GM23338 (cell line): ENCODE data around the gene PCLO. TPM values are rescaled to one million over a fixed set of nuclear protein-coding genes. Genes with fewer than 3 reads are reported as not detected.

Experiments
- ATAC-seq: fragments of 200-7000 bp; cut with Tn5 transposase; 3 replicates; pipeline ENCODE4 v1.9.1; 2020
- DNase-seq: peaks from one replicate; pipeline ENCODE4 v3.0.0-alpha.2; 2015; ENCODE audit warnings: low spot score
- H2AFZ ChIP-seq: fragments of 200-600 bp; sonication (generic); 2 replicates; pipeline ENCODE4 v1.8.0; 2016; ENCODE audit warnings: antibody characterized with exemption, mild to moderate bottlenecking, moderate library complexity
- H3F3A ChIP-seq: fragments of 200-600 bp; sonication (generic); replicated peaks from 2 replicates; pipeline ENCODE4 v1.8.0; 2017; ENCODE audit warnings: antibody characterized with exemption, mixed run types, low read depth
- H3K27ac ChIP-seq: fragments of 200-600 bp; sonication (generic); 2 replicates; pipeline ENCODE4 v1.6.1; 2016; ENCODE audit warnings: low read depth
- H3K27me3 ChIP-seq: fragments of 200-600 bp; sonication (generic); 2 replicates; pipeline ENCODE4 v1.8.0; 2016; ENCODE audit warnings: mild to moderate bottlenecking, mixed run types, moderate library complexity; ENCODE audit not compliant: insufficient read depth
- H3K36me3 ChIP-seq: fragments of 200-600 bp; sonication (generic); 2 replicates; pipeline ENCODE4 v1.8.0; 2016; ENCODE audit warnings: mild to moderate bottlenecking; ENCODE audit not compliant: insufficient read depth
- H3K4me1 ChIP-seq: fragments of 200-600 bp; sonication (generic); 2 replicates; pipeline ENCODE4 v1.8.0; 2016; ENCODE audit warnings: mild to moderate bottlenecking, moderate library complexity; ENCODE audit not compliant: insufficient read depth
- H3K4me2 ChIP-seq: fragments of 200-600 bp; sonication (generic); 2 replicates; pipeline ENCODE4 v1.7.1; 2017; ENCODE audit warnings: mixed run types
- H3K4me3 ChIP-seq: fragments of 200-600 bp; sonication (generic); 2 replicates; pipeline ENCODE4 v1.6.1; 2016; ENCODE audit warnings: mixed run types
- H3K79me2 ChIP-seq: fragments of 200-600 bp; sonication (generic); replicated peaks from 2 replicates; pipeline ENCODE4 v1.8.0; 2017; ENCODE audit warnings: mild to moderate bottlenecking; ENCODE audit not compliant: insufficient read depth
- H3K9me2 ChIP-seq: fragments of 200-600 bp; sonication (generic); 2 replicates; pipeline ENCODE4 v1.8.0; 2017; ENCODE audit not compliant: insufficient read depth
- H4K20me1 ChIP-seq: fragments of 200-600 bp; sonication (generic); replicated peaks from 2 replicates; pipeline ENCODE4 v1.8.0; 2017; ENCODE audit warnings: mild to moderate bottlenecking; ENCODE audit not compliant: insufficient read depth
- H3K27ac Mint-ChIP-seq: 2 replicates; pipeline ENCODE4 v1.8.0; 2020; ENCODE audit warnings: inconsistent platforms, mild to moderate bottlenecking, moderate library complexity, mixed read lengths
- H3K27me3 Mint-ChIP-seq: 3 replicates; pipeline ENCODE4 v1.8.0; 2022; ENCODE audit warnings: low read depth, mild to moderate bottlenecking, moderate library complexity, mixed read lengths, inconsistent platforms; ENCODE audit not compliant: insufficient read depth, poor library complexity
- H3K36me3 Mint-ChIP-seq: 3 replicates; pipeline ENCODE4 v1.8.0; 2021; ENCODE audit warnings: low read depth, mild to moderate bottlenecking, inconsistent platforms, moderate library complexity, mixed read lengths
- H3K4me1 Mint-ChIP-seq: 3 replicates; pipeline ENCODE4 v1.8.0; 2020; ENCODE audit warnings: mild to moderate bottlenecking, inconsistent platforms, mixed read lengths
- H3K4me3 Mint-ChIP-seq: 3 replicates; pipeline ENCODE4 v1.8.0; 2021; ENCODE audit warnings: moderate library complexity, mild to moderate bottlenecking, inconsistent platforms, mixed read lengths
- H3K9me3 Mint-ChIP-seq: 3 replicates; pipeline ENCODE4 v1.8.0; 2020; ENCODE audit warnings: moderate library complexity, mild to moderate bottlenecking, inconsistent platforms, mixed read lengths
- CREB1 ChIP-seq: fragments of 250-450 bp; sonication (Bioruptor Pico); IDR thresholded peaks from 2 replicates; pipeline ENCODE4 v1.5.0; 2020; ENCODE audit warnings: low read depth, mild to moderate bottlenecking, moderate library complexity
- CTCF ChIP-seq, 2 experiments: fragments of 200-600 bp in 1 of 2; sonication (generic) in 1 of 2; conservative IDR thresholded peaks; 2 replicates each; pipeline versions ENCODE4 v1.5.1 to v1.6.1; 2016 to 2017; ENCODE audit warnings: antibody characterized with exemption in 2 of 2, low read depth in 2 of 2, mild to moderate bottlenecking in 2 of 2, moderate library complexity in 1 of 2
- ETS1 ChIP-seq: IDR thresholded peaks from 2 replicates; pipeline ENCODE4 v1.6.1; 2016; ENCODE audit warnings: antibody characterized with exemption
- EZH2 ChIP-seq: fragments of 200-600 bp; sonication (generic); IDR thresholded peaks from one replicate; pipeline ENCODE4 v1.8.0; 2017; ENCODE audit warnings: antibody characterized with exemption, mild to moderate bottlenecking, low read depth; ENCODE audit not compliant: unreplicated experiment
- EZH2phosphoT487 ChIP-seq: fragments of 200-600 bp; sonication (generic); IDR thresholded peaks from one replicate; pipeline ENCODE4 v1.8.1; 2018; ENCODE audit warnings: antibody characterized with exemption; ENCODE audit not compliant: unreplicated experiment
- JUNB ChIP-seq: IDR thresholded peaks from one replicate; pipeline ENCODE4 v1.6.1; 2016; ENCODE audit warnings: antibody characterized with exemption; ENCODE audit not compliant: unreplicated experiment
- NANOG ChIP-seq: IDR thresholded peaks from 2 replicates; pipeline ENCODE4 v1.6.1; 2016; ENCODE audit warnings: antibody characterized with exemption, borderline replicate concordance
- POLR2AphosphoS5 ChIP-seq: IDR thresholded peaks from 2 replicates; pipeline ENCODE4 v1.6.1; 2016; ENCODE audit warnings: antibody characterized with exemption, low read depth
- REST ChIP-seq: IDR thresholded peaks from one replicate; pipeline ENCODE4 v1.6.1; 2018; ENCODE audit warnings: antibody characterized with exemption; ENCODE audit not compliant: unreplicated experiment
- STAT1 ChIP-seq: IDR thresholded peaks from one replicate; pipeline ENCODE4 v1.6.1; 2016; ENCODE audit warnings: antibody characterized with exemption; ENCODE audit not compliant: unreplicated experiment
- ZNF114 ChIP-seq: fragments of 250-450 bp; sonication (Bioruptor Pico); IDR thresholded peaks from 2 replicates; pipeline ENCODE4 v1.5.0; 2020; ENCODE audit warnings: mild to moderate bottlenecking, moderate library complexity
- ZNF331 ChIP-seq: fragments of 250-450 bp; sonication (Bioruptor Pico); IDR thresholded peaks from 2 replicates; pipeline ENCODE4 v1.5.0; 2020; ENCODE audit warnings: low read depth, mild to moderate bottlenecking, moderate library complexity
- ZNF462 ChIP-seq: fragments of 250-450 bp; sonication (Bioruptor Pico); IDR thresholded peaks from 2 replicates; pipeline ENCODE4 v1.5.0; 2020; ENCODE audit warnings: mild to moderate bottlenecking, moderate library complexity
- polyA plus RNA-seq: library from polyadenylated mRNA; unstranded; fragments of >200 nt; fragmentation: Nextera tagmentation; extraction: Ambion mirVana; gene quantifications from 2 replicates; pipeline ENCODE4 v1.2.1, GENCODE V29; 2016
- total RNA-seq: library from RNA; depleted of rRNA; stranded (reverse); fragments of >200 nt; shearing (Covaris generic); gene quantifications from 2 replicates; pipeline ENCODE4 v1.2.3, GENCODE V29; 2014

Gene PCLO
- total and polyA plus RNA-seq, 2 experiments from 2014 or later: 7.4 to 9.1 TPM

GRCh38 chr7:82726038-82726800, 436.5 kb downstream of the PCLO start:
- Mint-ChIP-seq H3K4me3 (no peak overlapping the region), H3K36me3 (no peaks in the 10 kb centered on the region)
- TF ChIP-seq NANOG: no peak
- TF ChIP-seq STAT1: no peak
- no peak for TF ChIP-seq JUNB
- TF ChIP-seq ZNF331 (CRISPR knock-in tag): no peak
- TF ChIP-seq ZNF462 (CRISPR knock-in tag): no peak
- TF ChIP-seq REST: no peak
- TF ChIP-seq EZH2phosphoT487: no peak
- no peak for TF ChIP-seq POLR2AphosphoS5
- TF ChIP-seq CTCF (conservative IDR thresholded peaks at IDR 0.05; ENCODE audit: low read depth in 2 of 2): no peak
- no peak for TF ChIP-seq CREB1 (CRISPR knock-in tag)
- TF ChIP-seq EZH2: no peak
- no peak for TF ChIP-seq ETS1
- no peak for TF ChIP-seq ZNF114 (CRISPR knock-in tag)

More at GRCh38 chr7:82726038-82726800, 436.5 kb downstream of the PCLO start:
- DNase-seq (no peak), ATAC-seq (no peak)
- Histone ChIP-seq H3K27ac (no peak overlapping the region), H3K27me3 (no peaks in the 10 kb centered on the region), H3F3A (no peaks in the 10 kb centered on the region), H3K36me3 (no peaks in the 10 kb centered on the region), H3K4me3 (no peak overlapping the region), H3K4me1 (peaks cover 11% of the 10 kb centered on the region), H3K4me2 (no peak overlapping the region), H3K9me2 (no peaks in the 10 kb centered on the region), H2AFZ (no peak overlapping the region), H4K20me1 (no peaks in the 10 kb centered on the region), H3K79me2 (no peaks in the 10 kb centered on the region)
- Mint-ChIP-seq H3K9me3 (no peaks in the 10 kb centered on the region), H3K27ac (no peak overlapping the region; the same call in 1 of the 2 replicates), H3K27me3 (no peaks in the 10 kb centered on the region), H3K4me1 (peaks cover 13% of the 10 kb centered on the region; the same call in 2 of the 3 replicates)
